Stimulated activated CD4-positive, alpha-beta T cell treated with anti-CD3 and anti-CD28 coated beads, Interleukin-15, amount 100 ng/mL, for 48 hours (primary cell): ENCODE measurements around the gene PPP1R37.

Source experiments
- DNase-seq, 2 donors: peaks; one replicate each; pipeline ENCODE4 v3.0.0-alpha.2; 2020; ENCODE audit warnings: low read depth in 2 of 2

The PPP1R37 gene

GRCh38 chr19:45071545-45071938, 21.4 kb upstream of the PPP1R37 start:
- no peak for DNase-seq

- no peak for DNase-seq
Measured at GRCh38 chr19:45071969-45072790, 20.8 kb upstream of the PPP1R37 start.

GRCh38 chr19:45074744-45075300, 18.2 kb upstream of the PPP1R37 start:
- DNase-seq = no peak

GRCh38 chr19:45075301-45076028, 17.5 kb upstream of the PPP1R37 start:
- DNase-seq = no peak

- peak; percentile 63 to 80 for DNase-seq
Measured at GRCh38 chr19:45076029-45076850, 16.7 kb upstream of the PPP1R37 start, which contains the start of gene ZNF296. Gene ZNF296 (minus strand): TSS chr19:45076478. CDS start chr19:45076373, 105 bp downstream.

GRCh38 chr19:45076851-45077730, 15.9 kb upstream of the PPP1R37 start:
- DNase-seq = no peak

GRCh38 chr19:45078390-45079062, 14.5 kb upstream of the PPP1R37 start:
- DNase-seq = no peak

- peak; percentile 68 to 78 for DNase-seq
Measured at GRCh38 chr19:45079063-45079910, 13.7 kb upstream of the PPP1R37 start, which contains the start of gene GEMIN7. Gene GEMIN7 (plus strand): TSS chr19:45079260. CDS start chr19:45090115, 10,855 bp downstream.

GRCh38 chr19:45079911-45080370, 13.0 kb upstream of the PPP1R37 start:
- DNase-seq = no peak

GRCh38 chr19:45082170-45082569, 10.8 kb upstream of the PPP1R37 start:
- no peak for DNase-seq

GRCh38 chr19:45086480-45086879, 6.5 kb upstream of the PPP1R37 start:
- no peak for DNase-seq

- DNase-seq = no peak
Measured at GRCh38 chr19:45087531-45087930, 5.4 kb upstream of the PPP1R37 start.

- DNase-seq = no peak
Measured at GRCh38 chr19:45090034-45090433, 2.9 kb upstream of the PPP1R37 start.

- DNase-seq = no peak
Measured at GRCh38 chr19:45090606-45091005, 2.4 kb upstream of the PPP1R37 start.

- peak; percentile 96 to 97 for DNase-seq
Measured at GRCh38 chr19:45091031-45091923, 1.7 kb upstream of the PPP1R37 start.

- no peak for DNase-seq
Measured at GRCh38 chr19:45094137-45094536, 1.2 kb downstream of the PPP1R37 start.

- no peak for DNase-seq
Measured at GRCh38 chr19:45094707-45095106, 1.7 kb downstream of the PPP1R37 start.
